GM12801 (cell line): Measurements from ENCODE around the gene AMOTL1.

ENCODE experiments used
- CTCF ChIP-seq: IDR thresholded peaks from one replicate; pipeline ENCODE4 v1.5.1; 2011; ENCODE audit warnings: control low read depth; ENCODE audit not compliant: insufficient read length; ENCODE audit errors: extremely low read depth

AMOTL1 gene

GRCh38 chr11:94790661-94791180, 22.6 kb downstream of the AMOTL1 start:
- TF ChIP-seq CTCF: no peak

GRCh38 chr11:94791216-94791889, 23.2 kb downstream of the AMOTL1 start:
- TF ChIP-seq CTCF: no peak

- no peak for TF ChIP-seq CTCF
These were observed 24.3 kb downstream of the AMOTL1 start for GRCh38 chr11:94792451-94792850.

GRCh38 chr11:94793002-94793401, 24.8 kb downstream of the AMOTL1 start:
- TF ChIP-seq CTCF: no peak

GRCh38 chr11:94793822-94794221, 25.7 kb downstream of the AMOTL1 start:
- TF ChIP-seq CTCF: no peak

- TF ChIP-seq CTCF: no peak
These were observed 26.4 kb downstream of the AMOTL1 start for GRCh38 chr11:94794287-94795168.

GRCh38 chr11:94795476-94796189, 27.5 kb downstream of the AMOTL1 start:
- TF ChIP-seq CTCF: no peak
